Measurements from ENCODE around the gene ZNF616.

Gene ZNF616

DNA sequence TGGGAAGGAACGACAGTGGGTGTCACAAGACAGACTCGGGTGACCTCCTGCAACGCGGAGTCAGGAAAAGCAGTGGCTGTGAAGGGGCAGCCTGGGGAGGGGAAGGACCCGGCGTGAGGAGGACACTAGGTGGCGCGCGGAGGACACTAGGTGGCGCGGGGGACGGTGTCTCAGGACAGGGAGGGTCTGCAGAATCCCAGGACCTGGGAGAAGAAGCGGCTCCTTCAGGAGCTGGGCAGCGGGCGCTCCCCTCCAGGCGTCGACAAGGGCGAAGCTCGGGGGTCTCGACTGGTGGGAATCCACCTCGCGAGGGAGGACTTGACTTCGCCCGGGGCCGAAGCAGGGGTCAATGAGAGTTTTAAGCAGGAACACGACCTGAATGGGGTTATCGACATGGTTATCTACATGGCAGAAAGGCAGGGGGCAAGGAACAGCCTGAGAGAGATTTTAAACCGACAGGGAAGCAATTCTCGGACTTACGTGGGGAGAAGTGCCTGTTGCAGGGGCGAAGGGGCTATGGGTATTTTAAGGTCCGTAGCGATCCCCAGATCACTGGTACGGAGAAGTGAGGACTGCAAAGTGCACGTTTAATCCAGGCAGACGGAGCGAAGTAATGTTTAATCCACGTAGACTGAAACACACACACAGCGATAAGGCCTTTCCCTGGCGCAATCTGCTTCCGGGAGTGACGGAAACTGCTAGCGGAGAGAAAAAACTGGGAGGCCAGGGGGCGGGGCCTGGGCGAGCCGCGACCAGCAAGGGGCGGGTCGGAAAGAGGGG is at the start of gene ZNF616:
TSS of gene ZNF616 (minus strand) at position 687 of the 780 bp plus-strand sequence. CDS start 9,426 bp downstream, outside the sequence.
- TF ChIP-seq, protein P1, sequence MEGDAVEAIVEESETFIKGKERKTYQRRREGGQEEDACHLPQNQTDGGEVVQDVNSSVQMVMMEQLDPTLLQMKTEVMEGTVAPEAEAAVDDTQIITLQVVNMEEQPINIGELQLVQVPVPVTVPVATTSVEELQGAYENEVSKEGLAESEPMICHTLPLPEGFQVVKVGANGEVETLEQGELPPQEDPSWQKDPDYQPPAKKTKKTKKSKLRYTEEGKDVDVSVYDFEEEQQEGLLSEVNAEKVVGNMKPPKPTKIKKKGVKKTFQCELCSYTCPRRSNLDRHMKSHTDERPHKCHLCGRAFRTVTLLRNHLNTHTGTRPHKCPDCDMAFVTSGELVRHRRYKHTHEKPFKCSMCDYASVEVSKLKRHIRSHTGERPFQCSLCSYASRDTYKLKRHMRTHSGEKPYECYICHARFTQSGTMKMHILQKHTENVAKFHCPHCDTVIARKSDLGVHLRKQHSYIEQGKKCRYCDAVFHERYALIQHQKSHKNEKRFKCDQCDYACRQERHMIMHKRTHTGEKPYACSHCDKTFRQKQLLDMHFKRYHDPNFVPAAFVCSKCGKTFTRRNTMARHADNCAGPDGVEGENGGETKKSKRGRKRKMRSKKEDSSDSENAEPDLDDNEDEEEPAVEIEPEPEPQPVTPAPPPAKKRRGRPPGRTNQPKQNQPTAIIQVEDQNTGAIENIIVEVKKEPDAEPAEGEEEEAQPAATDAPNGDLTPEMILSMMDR (IDR thresholded peaks at IDR 0.05; ENCODE audit: low read depth, low read length) = peak; percentile 82
- peak; percentile 95 to 97 for DNase-seq (ENCODE audit: low read depth in 2 of 2)

DNA sequence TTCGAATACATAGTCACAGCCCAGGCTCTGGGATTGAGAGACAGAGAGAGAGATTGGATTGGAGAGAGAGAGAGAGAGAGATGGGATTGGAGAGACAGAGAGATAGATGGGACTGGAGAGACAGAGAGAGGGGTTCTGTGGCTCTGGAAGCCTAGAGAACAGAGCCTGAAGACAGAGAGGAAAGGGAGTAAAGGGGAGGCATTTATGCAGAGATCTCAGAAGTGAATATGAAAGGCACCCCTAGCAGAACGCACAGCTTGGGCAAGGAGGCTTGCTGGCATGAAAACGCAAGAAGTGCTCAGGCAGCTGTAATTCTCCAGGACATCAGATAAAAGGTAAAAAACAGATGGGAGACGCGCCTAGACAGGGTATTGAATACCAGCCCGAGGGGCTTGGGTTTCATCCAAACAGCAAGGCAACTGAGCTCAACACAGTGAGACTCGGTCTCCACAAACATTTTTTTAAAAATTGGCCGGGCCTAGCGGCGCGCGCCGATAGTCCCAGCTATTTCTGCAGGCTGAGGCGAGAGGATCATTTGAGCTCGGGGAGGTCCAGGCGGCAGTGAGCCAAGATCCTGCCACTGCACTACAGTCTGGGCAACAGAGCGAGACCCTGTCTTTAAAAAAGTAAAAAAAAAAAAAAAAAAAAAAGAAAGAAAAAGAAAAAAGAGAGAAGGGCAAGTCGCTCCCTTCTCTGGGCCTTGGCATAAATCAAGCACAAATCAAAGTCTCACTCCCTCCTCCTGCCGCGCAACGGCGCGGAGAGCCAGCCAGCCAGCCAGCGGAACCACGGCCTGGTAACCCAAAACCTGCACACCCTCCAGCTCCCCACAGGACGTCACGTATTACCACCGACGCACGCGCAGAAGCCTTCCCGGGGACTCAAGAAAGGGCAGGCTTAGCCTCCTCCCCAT is 49.3 kb upstream of the ZNF616 start:
- H3K4me3 ChIP-seq (replicated peaks in 1 of 2; ENCODE audit: low read depth in 2 of 2, low read length in 2 of 2) = peak overlapping the region; percentile 40 to 49
- no peak for DNase-seq (ENCODE audit: low read depth in 2 of 2)
- TF ChIP-seq, protein P1 (IDR thresholded peaks at IDR 0.05; ENCODE audit: low read depth, low read length) = no peak

More for the DNA sequence above, at the start of gene ZNF616:
- peak within 1 kb of the TSS; percentile 74 to 95 for H3K4me3 ChIP-seq (replicated peaks in 1 of 2; ENCODE audit: low read depth in 2 of 2, low read length in 2 of 2)

DNA sequence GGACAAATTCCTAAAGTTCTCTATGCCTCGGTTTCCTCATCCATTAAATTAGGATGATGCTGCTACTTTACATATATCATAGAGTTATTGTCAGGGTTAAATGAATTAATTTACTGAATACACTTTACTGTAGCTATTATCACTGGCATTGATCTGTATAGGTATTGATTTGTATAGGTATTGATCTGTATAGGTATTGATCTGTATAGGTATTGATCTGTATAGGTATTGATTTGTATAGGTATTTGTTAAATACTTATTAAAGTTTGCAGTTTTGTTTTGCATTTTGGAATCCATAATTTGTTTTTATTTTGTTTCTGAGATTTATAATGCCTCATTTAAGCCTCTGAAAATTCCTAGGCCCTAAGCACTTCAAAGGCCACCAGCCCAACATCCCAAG is 47.7 kb upstream of the ZNF616 start:
- TF ChIP-seq, protein P1 (IDR thresholded peaks at IDR 0.05; ENCODE audit: low read depth, low read length) = no peak
- no peak overlapping the region for H3K4me3 ChIP-seq (replicated peaks in 1 of 2; ENCODE audit: low read depth in 2 of 2, low read length in 2 of 2)

DNA sequence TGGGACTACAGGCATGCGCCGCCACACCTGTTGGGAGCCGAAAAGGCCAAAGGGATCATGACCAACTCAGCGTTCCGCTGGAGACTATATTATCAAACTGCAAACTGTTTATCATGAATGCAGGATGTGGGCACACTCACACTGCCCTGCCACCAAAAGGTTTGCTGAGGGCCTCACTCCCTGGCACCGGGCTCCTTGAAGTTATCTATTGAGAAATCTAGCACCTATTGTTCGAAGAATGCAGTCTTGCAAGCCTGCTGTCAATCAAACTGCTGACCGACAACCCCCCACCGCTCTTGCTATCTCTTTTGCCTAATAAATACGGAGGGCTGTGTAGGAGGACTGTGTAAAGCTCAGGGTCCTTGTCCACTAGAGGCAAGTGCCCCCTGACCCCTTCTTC is 36.8 kb upstream of the ZNF616 start:
- DNase-seq (ENCODE audit: low read depth in 2 of 2) = no peak
- TF ChIP-seq, protein P1 (IDR thresholded peaks at IDR 0.05; ENCODE audit: low read depth, low read length) = no peak
- H3K4me3 ChIP-seq (replicated peaks in 1 of 2; ENCODE audit: low read depth in 2 of 2, low read length in 2 of 2) = no peak overlapping the region

More for the DNA sequence above, 47.7 kb upstream of the ZNF616 start:
- no peak for DNase-seq (ENCODE audit: low read depth in 2 of 2)

DNA sequence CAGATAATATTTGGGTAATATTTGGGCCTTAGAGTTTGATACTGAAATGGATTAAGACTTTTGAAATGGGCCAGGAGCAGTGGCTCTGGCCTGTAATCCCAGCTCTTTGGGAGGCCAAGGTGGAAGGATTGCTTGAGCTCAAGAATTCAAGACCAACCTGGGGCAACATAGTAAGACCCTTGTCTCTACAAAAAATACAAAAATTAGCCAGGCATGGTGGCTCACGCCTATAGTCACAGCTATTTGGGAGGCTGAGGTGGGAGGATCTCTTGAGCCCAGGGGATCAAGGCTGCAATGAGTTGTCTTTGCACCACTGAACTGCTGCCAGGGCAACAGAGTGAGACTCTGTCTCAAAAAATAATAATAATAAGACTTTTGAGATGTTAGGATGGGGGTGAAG is 32.6 kb upstream of the ZNF616 start:
- no peak for DNase-seq (ENCODE audit: low read depth in 2 of 2)
- no peak overlapping the region for H3K4me3 ChIP-seq (replicated peaks in 1 of 2; ENCODE audit: low read depth in 2 of 2, low read length in 2 of 2)
- TF ChIP-seq, protein P1 (IDR thresholded peaks at IDR 0.05; ENCODE audit: low read depth, low read length) = no peak

DNA sequence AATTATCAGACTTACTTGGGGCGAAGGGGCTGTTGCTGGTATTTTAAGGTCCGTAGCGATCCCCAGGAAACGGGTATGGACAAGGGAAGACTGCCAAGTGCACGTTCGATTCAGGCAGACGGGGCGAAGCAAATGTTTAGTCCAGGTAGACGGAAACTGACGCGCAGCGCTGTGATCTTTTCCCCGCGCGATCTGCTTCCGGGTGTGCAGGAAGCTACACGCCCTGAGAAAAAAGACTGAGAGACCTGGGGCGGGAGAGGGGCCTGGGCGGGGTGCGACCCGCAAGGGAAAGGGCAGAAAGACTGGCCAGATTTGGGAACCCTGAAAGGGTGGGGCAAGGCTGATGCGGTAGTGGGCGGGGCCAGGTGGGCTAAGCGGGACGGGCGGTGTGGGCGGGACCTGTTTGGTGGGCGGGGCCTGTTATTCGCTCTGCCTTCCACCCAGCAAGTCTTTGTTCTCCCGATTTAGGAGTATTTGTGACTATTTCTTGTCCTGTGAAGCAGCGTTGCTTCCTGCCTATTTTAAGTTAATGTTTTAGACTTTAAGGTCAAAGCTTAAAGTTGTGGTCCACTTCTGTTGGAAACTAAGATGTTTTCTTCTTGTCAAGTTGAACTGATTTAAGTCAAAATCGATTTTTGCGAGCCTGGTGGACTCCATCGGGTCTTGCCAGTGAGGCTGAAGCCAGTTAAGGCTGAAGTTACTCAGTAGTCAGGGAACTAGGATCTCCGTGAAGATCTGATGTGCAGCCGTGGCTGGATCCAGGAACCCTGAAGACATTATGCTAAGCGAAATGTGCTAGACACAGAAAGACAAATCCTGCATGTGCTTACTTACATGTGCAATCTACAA is 31.8 kb upstream of the ZNF616 start, which contains the start of gene ZNF836:
TSS of gene ZNF836 (minus strand) at position 301 of the 849 bp plus-strand sequence. CDS start 3,549 bp downstream, outside the sequence.
- peak; percentile 72 to 80 for DNase-seq (ENCODE audit: low read depth in 2 of 2)
- peak within 1 kb of the TSS; percentile 87 to 92 for H3K4me3 ChIP-seq (replicated peaks in 1 of 2; ENCODE audit: low read depth in 2 of 2, low read length in 2 of 2)
- TF ChIP-seq, protein P1 (IDR thresholded peaks at IDR 0.05; ENCODE audit: low read depth, low read length) = no peak

Measured in cardiac fibroblast (primary cell).